CD4-positive, alpha-beta T cell treated with Interleukin-2 at 100 ng/mL for 4 hours (primary cell): ENCODE results near the gene FAM136A.
"Not testable (repeated sequence)": the region's sequence is repeated elsewhere in the genome, so short reads cannot be mapped to it uniquely, and the experiment has no call there.

ENCODE experiments used
- DNase-seq: peaks from one replicate; pipeline ENCODE4 v3.0.0-alpha.2; 2020; ENCODE audit warnings: low spot score

The FAM136A gene

GRCh38 chr2:70301344-70302194, at the start of gene FAM136A:
Gene FAM136A, minus strand, starts transcription at chr2:70302067. Its CDS starts 56 bp downstream, at chr2:70302011.
- DNase-seq, result peak; percentile 91

- DNase-seq, result no peak
Measured at GRCh38 chr2:70349921-70350685, 48.2 kb upstream of the FAM136A start.

GRCh38 chr2:70347831-70348230, 46.0 kb upstream of the FAM136A start:
- no peak for DNase-seq

- DNase-seq, result no peak
Measured at GRCh38 chr2:70344195-70344594, 42.3 kb upstream of the FAM136A start.

GRCh38 chr2:70341477-70341765, 39.6 kb upstream of the FAM136A start:
- no peak for DNase-seq

- DNase-seq, result peak; percentile 54
Measured at GRCh38 chr2:70340761-70341476, 39.1 kb upstream of the FAM136A start.

GRCh38 chr2:70340075-70340474, 38.2 kb upstream of the FAM136A start:
- DNase-seq, result no peak

- DNase-seq, result no peak
Measured at GRCh38 chr2:70336552-70336951, 34.7 kb upstream of the FAM136A start.

GRCh38 chr2:70331012-70331411, 29.1 kb upstream of the FAM136A start:
- no peak for DNase-seq

- DNase-seq, result no peak
Measured at GRCh38 chr2:70330476-70330875, 28.6 kb upstream of the FAM136A start.

- DNase-seq, result no peak
Measured at GRCh38 chr2:70328921-70329561, 27.2 kb upstream of the FAM136A start.

GRCh38 chr2:70325875-70326274, 24.0 kb upstream of the FAM136A start:
- DNase-seq, result no peak

GRCh38 chr2:70322518-70322917, 20.7 kb upstream of the FAM136A start:
- DNase-seq, result no peak

GRCh38 chr2:70321370-70321769, 19.5 kb upstream of the FAM136A start:
- DNase-seq, result no peak

GRCh38 chr2:70314640-70315039, 12.8 kb upstream of the FAM136A start:
- DNase-seq, result no peak

- DNase-seq, result no peak
Measured at GRCh38 chr2:70312560-70312959, 10.7 kb upstream of the FAM136A start.

GRCh38 chr2:70310899-70311298, 9.0 kb upstream of the FAM136A start:
- no peak for DNase-seq

- DNase-seq, result no peak
Measured at GRCh38 chr2:70305531-70305930, 3.7 kb upstream of the FAM136A start.

GRCh38 chr2:70304498-70304897, 2.6 kb upstream of the FAM136A start:
- DNase-seq, result no peak

GRCh38 chr2:70303186-70303585, 1.3 kb upstream of the FAM136A start:
- no peak for DNase-seq

GRCh38 chr2:70302195-70302546, 304 bp upstream of the FAM136A start:
- not testable (repeated sequence) for DNase-seq

- DNase-seq, result no peak
Measured at GRCh38 chr2:70300771-70301343, 1.0 kb downstream of the FAM136A start.
